GM12878 (cell line): ENCODE results near the gene RAD51B.

ENCODE experiments used
- BHLHE40 ChIP-seq, 2 experiments: fragments of 450-650 bp in 1 of 2; IDR thresholded peaks; 2 replicates each; pipeline ENCODE4 v1.6.1; 2011 to 2017; ENCODE audit warnings: low read depth in 2 of 2, borderline replicate concordance in 1 of 2, improper control_type of control experiment in 1 of 2, low read length in 1 of 2, mild to moderate bottlenecking in 1 of 2
- CEBPB ChIP-seq, 2 experiments: fragments of 150-350 bp in 1 of 2; IDR thresholded peaks; 2 replicates each; pipeline ENCODE4 v1.6.1; 2012 to 2014; ENCODE audit warnings: low read depth in 2 of 2, low read length in 2 of 2, borderline replicate concordance in 1 of 2, inconsistent platforms in 1 of 2
- CREM ChIP-seq: IDR thresholded peaks from 2 replicates; pipeline ENCODE4 v1.6.1; 2014; ENCODE audit warnings: antibody characterized with exemption, low read depth
- EZH2 ChIP-seq: IDR thresholded peaks from 2 replicates; pipeline ENCODE4 v1.6.1; 2012; ENCODE audit warnings: low read depth, mild to moderate bottlenecking, control low read depth, inconsistent platforms, low read length, borderline replicate concordance; ENCODE audit not compliant: control insufficient read depth
- FOXM1 ChIP-seq: IDR thresholded peaks from 2 replicates; pipeline ENCODE4 v1.6.1; 2012; ENCODE audit warnings: low read depth, mild to moderate bottlenecking, inconsistent platforms, low read length, moderate library complexity
- MXI1 ChIP-seq: fragments of 150-350 bp; IDR thresholded peaks from 2 replicates; pipeline ENCODE4 v1.6.1; 2011; ENCODE audit warnings: low read depth, mild to moderate bottlenecking, inconsistent platforms, low read length, improper control_type of control experiment
- PML ChIP-seq: IDR thresholded peaks from 2 replicates; pipeline ENCODE4 v1.6.1; 2012; ENCODE audit warnings: low read length, inconsistent platforms
- POLR2AphosphoS2 ChIP-seq: IDR thresholded peaks from 2 replicates; pipeline ENCODE4 v1.6.1; 2011; ENCODE audit warnings: low read depth, mild to moderate bottlenecking, low read length, improper control_type of control experiment, moderate library complexity
- POLR2AphosphoS5 ChIP-seq: IDR thresholded peaks from 2 replicates; pipeline ENCODE4 v1.6.1; 2011; ENCODE audit warnings: mild to moderate bottlenecking, low read length, inconsistent platforms
- SP1 ChIP-seq: IDR thresholded peaks from one replicate; pipeline ENCODE4 v1.6.1; 2011; ENCODE audit warnings: low read depth, low read length
- USF2 ChIP-seq: IDR thresholded peaks from 2 replicates; pipeline ENCODE4 v1.6.1; 2011; ENCODE audit warnings: low read depth, low read length, improper control_type of control experiment, borderline replicate concordance
- YBX1 ChIP-seq: fragments of 450-650 bp; IDR thresholded peaks from 2 replicates; pipeline ENCODE4 v1.6.1; 2016; ENCODE audit warnings: antibody characterized with exemption

DNA sequence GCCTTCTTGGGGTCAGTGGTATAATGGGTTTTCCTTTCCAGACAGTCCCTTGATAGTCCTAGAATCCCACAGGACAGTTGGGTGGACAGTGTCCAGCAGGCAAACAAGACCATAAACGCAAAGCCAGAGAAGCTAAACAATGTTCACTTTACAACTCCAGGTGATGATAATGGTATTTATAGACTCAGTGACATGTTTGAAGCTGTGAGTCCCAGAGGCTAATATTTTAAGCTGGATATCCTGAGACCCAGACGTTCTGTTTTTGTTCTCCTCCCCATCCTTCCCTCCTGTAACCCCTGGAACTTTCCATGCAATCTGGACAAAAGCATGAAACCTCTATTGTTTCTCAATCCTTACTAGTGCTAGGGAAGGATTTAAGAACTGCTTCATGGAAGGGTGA is 852.3 kb downstream of the RAD51B start:
- no peak for TF ChIP-seq YBX1
- no peak for TF ChIP-seq EZH2
- no peak for TF ChIP-seq USF2
- no peak for TF ChIP-seq MXI1
- TF ChIP-seq BHLHE40 (IDR thresholded peaks at IDR 0.05; ENCODE audit: borderline replicate concordance in 1 of 2, low read depth in 2 of 2, low read length in 1 of 2), result no peak
- TF ChIP-seq FOXM1, result no peak
- no peak for TF ChIP-seq POLR2AphosphoS5
- TF ChIP-seq CEBPB (IDR thresholded peaks at IDR 0.05; ENCODE audit: borderline replicate concordance in 1 of 2, low read depth in 2 of 2, low read length in 2 of 2), result no peak
- no peak for TF ChIP-seq POLR2AphosphoS2
- no peak for TF ChIP-seq SP1
- no peak for TF ChIP-seq PML
- no peak for TF ChIP-seq CREM
